ENCODE measurements around the gene PRDM11.

PRDM11 gene

DNA sequence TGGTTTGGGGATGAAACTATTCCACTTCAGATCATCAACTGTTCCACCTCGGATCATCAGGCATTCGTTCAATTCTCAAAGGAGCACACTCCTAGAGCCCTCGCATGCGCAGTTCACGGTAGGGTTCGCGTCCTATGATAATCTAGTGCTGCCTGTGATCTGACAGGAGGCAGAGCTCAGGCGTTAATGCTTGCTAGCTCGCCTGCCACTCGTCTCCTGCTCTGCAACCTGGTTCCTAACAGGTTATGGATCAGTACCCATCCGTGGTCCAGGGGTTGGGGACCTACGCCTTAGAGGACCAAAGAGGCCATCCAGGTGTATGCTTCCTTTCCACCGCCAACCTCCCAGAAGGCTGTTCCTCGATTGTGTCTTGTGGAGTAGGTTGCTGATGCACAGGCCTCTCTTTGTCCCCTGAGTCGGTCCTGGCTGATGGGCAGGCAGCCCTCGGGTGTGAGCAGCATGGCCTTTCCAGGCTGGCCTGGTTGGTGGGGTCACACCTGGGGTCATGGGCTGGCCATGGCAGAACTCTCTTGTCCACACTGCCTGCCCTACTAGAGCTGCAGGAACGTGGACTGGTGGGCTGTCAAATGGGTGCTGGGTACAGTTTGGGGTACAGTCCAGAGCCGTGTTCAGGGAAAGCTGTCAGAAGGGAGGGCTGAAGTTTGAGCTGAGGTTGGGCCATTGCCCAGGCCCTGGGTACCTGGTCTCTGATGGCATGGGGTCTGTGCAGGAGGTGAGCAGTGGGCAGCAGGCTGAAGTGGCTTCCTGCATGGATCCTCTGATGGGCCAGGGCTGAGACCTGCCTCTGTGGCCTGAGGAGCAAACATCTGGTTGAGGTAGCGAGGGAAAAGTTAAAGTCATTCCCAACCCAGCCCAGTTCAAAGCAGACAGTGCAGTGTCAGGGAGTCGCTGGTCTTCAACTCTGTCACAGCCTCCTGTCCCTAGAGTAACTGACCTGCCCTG, 11.1 kb downstream of the PRDM11 start:
- no peak for DNase-seq (ENCODE audit: low read depth, low spot score)

DNA sequence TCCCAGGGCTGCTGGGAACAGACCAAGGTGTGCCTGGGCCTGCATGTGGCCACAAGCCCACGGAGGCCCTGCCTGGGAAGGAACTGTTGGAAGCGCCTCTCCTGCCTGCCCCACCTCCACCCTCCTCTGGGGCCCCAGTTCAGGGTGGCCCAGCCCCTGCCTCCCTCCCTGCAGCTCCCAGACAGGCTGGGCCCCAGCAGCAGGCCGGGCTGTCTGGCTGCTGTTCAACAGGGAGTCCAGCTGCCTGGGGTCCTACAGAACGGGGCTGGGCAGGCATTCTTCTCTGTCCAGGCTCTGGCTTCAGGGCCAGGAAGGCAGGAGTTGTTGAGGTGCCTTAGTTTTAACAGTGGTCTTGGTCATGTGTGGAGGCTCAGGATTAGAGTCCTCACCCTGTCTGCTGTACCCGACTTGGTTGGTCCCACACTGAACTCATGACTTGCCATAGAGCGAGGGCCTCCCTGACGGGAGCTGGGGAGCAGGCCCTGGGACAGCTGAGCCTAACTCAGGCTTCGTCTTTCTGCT, 11.8 kb downstream of the PRDM11 start:
- DNase-seq (ENCODE audit: low read depth, low spot score) = peak; percentile 62

DNA sequence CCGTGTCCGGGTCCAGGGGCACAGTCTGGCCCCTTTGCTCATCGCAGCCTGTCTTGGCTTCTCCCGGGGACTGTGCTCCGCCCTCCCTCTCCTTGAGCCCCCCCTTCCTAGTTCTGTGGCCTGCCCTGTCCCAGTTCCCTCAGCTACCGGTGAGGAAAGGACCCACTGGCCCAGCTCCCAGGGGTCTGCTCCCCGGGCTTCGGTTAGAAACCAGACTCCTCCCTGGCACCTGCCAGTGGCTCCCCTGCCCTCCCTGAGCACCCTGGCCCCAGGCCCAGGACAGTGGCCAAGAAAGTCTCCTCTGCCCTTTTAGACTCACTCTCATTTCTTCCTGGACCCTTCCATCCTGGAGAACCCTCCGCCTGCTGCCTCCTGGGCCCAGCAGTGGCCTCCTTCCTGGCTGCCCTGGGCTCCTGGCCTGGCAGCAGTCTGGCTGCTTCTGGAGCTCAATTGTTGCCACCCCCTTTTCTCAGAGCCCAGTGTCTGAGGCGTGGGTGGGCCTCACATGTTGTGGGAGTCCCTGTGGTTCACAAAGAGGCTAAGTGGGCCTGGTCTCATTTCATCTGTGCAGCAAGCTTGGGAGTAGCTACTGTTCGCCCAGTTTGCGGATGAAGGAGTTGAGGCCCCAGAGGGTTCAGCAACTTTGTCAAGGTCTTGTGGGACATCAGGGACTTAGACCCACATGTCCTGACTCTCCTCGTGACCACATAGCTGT, 12.6 kb downstream of the PRDM11 start:
- DNase-seq (ENCODE audit: low read depth, low spot score) = no peak

DNA sequence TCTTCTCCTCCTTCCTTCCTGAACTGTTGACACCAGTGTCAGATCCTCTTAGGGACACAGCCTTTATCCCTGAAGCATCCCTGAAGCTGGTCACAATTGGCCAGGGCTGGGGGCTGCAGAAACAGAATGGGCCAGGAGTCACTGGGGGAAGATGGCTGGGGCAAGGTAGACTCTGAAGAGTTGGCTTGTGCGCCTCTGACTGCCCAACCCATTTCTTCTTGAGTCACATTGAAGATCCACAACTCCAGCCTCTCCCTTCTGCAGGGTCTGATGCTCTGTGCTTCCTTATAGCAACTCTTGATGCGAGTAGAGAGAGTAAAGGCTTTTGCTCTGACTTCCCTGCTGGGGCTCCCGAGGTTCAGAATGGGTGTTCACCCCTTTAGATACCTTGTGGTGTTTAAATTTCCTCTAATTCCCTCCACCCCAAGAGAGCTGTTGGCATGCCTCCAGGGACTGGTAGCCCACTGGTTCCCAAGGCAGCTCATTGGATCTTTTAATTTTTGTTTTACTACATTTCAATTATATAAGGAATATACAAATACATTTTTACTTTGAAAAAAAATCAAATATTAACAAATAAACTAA, 13.4 kb downstream of the PRDM11 start:
- no peak for DNase-seq (ENCODE audit: low read depth, low spot score)

DNA sequence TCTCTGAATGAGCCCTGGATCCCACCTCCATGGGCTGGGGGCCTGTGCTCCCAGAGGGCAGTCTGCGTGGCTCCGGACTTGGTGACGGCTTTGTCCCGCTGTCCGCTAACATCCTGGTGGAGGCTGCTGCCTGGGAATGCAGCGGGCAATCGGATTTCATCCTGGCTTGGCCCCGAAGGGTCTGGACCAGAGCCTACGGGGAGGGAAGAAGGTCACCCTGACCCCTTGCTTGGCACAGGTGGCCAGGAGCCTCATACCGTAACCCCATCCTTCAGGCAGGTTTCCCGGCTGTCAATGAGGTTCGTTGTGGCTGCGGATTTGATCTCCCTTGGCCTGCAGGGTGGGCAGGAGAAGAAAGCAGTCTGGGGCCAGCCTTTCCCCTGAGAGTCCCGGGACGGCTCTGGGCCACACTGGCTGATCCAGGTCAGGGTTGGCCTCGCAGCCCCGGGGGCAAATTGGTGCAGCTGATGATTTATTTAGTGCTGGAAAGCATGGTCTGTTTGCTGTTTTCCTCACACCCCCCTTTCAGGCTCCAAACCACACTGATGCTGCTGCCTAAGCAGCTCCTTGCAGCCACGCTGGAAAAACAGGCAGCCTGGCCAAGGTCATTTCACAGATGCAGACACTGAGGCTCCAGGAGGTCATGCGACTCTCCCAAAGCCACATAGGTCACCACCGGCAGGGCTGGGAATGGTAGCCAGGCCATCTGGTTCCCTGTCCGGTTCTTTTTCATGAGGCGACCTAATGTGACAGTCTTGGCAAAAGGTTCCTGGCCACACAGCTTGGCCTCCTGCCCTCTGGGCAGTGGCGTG, 15.0 kb downstream of the PRDM11 start:
- peak; percentile 36 for DNase-seq (ENCODE audit: low read depth, low spot score)

DNA sequence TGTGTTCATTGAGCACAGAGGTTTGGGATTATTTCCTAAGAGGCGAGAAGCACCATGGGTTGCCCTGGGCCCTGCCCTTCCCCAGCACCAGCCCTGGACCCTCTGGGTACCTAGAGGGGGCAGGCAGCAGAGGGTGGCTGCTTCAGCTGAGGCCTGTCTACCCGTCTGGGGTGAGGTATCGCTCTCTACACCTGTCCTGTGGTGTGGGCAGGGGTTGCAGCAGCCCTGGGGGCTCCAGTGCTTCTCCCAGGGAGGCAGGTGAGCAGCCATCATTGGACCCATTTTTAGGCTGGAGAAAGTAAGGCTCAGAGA, 15.6 kb downstream of the PRDM11 start:
- no peak for DNase-seq (ENCODE audit: low read depth, low spot score)

DNA sequence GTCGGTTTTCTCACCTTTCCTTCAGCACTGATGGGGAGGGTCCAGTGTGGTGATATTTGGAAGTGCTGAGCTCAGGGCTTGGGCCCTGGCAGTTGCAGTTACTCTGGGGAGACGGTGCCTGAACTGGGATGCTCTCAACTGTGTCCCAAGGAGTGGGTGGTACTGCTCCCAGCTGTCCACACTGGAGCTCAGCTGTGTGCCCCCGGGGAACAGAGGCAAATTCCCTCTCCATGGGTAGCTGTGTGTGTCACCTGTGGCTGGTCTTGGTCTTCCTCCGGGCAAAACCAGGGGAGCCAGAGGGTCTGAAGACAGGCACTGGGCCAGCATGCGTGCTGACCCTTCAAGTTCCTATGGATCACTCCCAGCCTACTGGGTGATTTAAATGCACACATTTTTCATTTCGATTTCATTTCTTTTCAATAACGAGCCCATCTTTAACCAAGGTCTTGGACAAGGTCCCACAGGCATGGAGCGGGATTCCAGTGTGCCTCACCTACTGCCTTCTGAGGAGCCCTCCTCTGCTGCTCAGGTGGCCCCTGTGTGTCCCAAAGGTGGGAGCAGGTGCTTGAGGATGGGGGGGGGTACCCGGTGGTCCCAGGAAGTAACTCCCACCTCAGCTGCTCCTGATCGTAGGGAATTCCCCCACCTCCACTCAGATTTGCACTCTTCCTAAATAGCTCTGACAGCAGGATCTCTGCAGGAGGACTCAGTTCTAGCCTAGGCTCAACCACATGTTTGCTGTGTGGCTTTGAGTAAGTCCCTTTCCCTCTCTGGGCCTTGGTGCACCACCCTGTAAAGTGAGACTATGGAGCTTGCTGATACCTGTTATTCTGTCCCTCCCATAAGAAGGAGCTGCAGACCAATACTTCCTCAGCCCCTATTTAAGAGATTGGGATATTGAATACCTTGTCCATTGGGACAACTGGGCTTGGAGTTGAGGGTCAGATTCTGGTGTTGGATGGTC, 16.8 kb downstream of the PRDM11 start:
- DNase-seq (ENCODE audit: low read depth, low spot score) = no peak

DNA sequence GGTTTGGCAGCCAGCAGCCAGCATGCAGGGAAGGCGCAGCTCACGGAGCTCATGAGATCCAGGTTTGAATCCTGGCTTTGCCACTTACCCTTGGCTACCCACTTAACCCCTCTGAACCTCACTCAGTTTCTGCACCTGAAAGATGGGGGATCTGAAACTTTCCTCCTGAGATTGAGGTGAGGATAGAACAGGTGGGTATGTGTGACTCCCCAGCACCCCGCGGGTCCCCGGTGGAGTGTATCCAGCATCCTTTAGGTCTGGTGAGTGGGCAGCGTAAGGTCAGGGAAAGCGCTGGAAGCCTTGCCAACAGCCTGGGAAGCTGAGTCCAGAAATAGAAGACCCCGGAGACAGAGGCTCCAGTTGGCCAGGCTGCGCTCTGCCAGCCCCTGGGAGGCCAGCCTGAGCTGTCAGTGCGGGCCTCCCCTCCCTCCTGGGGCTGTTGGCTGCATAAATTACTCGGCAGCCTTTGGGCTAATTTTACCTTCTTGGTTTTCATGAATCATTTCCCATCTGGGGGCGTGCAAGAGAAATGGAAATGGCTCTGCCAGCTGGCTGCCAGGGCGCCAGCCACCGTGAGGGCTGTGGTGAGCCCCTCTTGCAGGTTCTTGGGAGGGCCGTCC, 17.6 kb downstream of the PRDM11 start:
- peak; percentile 79 for DNase-seq (ENCODE audit: low read depth, low spot score)

DNA sequence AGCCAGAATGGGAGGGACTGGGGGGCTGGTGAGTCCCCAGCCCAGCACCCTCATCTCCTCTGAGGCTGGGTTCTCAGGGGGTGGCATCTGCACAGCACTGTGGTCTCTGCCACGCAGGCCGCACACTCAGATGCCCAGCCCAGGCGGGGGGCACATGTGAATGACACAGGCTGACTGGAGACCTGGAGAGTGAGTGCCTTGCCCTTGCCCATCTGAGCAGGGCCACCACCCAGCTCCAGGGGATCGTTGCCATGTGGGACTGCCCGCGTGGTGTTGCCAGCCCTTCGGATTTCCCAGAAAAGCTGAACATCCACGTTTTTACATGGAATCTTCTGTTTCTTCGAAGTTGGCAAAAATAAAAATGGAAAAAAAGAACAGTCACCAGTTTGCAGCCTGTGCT, 18.9 kb downstream of the PRDM11 start:
- no peak for DNase-seq (ENCODE audit: low read depth, low spot score)

DNA sequence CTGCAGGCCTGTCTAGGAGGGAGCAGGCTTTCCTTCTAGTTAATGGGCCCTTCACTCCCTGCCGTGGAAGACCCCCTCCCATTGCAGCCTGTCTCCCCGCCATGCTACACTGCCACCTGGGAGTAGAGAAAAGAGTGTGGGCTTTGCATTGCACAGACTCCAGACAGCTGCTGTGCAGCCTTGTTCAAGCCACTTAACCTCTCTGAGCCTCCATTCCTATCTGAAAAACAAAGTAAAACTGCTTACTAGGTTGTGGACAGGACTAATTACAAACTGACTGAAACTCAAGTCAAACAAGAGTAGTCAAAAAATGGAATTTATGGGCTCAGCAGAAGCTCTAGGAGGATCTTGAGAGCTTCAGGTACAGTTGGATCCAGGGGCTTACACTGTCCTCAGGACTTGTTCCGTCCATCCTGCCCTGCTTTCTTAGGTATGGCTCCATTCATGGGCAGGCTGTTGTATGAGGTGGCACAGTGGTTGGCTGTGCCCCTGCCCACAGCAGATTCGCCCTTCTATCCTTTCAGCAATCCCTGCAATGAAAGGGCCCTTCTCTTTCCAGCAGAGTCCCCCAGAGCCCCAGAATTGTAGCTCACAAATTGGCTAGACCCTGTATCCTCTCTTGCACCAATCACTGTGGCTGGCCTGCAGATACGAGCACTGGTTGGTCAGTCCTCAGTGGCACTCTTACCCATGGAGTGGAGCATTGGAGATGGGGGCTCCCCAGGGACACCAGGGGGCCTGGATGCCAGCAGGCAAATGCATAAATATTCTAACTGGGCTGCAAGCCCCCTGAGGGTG, 19.6 kb downstream of the PRDM11 start:
- DNase-seq (ENCODE audit: low read depth, low spot score) = no peak

DNA sequence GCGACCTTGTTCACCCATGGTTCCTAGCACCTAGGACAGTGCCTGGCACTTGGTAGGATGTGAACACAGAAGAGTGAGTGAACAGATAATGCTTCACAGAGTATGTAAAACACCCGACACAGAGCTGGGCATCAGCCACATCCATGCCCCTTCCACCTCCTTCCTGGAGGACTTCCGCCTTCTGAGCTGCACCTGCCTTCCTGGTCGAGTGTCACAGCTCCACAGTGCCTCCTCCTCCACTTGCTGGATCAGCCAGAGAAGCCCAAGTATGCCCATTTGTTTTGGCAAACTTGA, 20.1 kb downstream of the PRDM11 start:
- DNase-seq (ENCODE audit: low read depth, low spot score) = no peak

DNA sequence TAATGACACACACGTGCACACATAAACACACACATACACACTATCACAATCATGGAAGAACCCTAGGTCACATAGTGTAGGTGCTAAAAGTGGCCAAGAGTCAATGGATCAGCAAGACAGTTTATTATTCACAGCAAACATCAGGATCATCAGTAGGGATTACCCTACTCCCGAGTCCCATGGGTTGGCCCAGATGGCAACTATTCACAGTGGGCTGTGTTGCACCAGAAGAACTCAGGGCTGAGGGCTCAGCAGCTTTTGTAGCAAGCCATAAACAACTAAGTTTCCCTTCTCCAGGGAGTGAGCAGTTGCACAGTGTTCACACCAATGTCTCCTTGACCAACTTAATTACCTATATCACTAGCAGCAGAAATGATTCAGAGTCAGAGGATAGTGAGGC, 20.8 kb downstream of the PRDM11 start:
- no peak for DNase-seq (ENCODE audit: low read depth, low spot score)

DNA sequence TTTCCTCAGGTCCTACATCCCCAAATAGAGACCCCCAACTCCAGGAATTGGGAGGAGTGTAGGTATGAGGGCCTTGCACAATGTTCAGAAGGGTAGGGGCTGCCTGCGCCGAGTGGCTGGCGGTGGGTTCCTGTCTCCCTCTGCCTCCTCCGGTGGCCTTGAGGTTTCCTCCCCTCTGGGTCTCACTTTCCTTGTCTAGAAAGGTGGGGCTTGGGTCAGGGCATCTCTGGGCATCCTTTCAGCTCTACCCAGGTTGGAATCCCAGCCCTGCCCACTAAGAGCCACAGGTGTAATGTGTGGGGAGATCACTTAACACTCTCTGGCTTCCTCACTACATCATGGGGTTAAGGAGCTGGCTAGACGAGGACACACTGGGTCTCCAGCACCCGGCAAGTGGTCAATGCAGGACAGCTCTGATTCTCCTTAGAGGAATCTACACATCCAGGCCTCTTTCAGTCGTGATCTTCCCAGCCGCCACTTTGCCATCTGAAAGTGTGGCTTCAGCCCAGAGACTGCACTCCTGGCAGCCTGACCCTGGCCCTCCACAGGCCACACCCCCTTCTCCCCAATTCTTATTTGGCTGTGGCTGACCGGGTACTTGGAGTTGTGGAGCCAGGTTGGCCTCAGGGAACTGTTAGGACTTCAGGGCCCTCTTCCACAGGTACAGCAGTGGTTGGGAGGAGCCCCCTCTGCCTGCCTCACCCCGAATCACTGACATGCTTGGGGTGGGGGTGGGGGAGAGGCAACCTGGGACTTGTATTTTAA, 22.1 kb downstream of the PRDM11 start:
- DNase-seq (ENCODE audit: low read depth, low spot score) = no peak

DNA sequence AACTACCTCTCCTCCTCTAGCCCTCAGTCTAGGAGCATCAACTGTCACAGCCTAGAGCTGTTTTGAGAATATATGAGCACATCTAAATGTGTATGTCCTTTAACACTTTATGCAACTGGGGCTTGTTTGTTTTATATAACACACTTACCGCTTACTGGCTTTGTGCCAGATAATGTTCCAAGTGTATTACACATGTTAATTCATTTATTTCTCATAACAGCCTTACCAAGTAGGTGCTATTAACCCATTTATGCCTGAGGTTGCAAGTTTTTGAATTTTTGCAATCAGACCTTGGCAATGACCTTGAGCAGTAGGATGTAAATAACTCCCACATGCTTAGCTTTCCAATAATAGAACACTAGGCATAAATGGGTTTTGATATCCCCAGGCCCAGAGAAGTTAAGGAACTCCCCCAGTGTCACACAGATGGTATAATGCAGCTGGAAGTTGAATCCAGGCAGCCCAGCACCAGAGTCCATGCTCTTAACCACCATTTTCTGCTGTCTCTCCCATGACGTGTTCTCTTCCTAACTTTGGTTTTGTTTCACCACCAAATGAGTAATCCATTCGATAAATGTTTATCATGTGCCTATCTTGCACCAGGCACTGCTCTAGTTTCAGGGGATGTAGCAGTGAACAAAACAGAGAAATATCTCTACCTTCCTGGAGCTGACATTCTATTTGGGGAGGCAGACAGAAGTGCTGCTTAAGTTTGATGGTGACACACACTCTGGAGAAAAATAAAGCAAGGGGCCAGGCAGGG, 23.1 kb downstream of the PRDM11 start:
- DNase-seq (ENCODE audit: low read depth, low spot score) = no peak

DNA sequence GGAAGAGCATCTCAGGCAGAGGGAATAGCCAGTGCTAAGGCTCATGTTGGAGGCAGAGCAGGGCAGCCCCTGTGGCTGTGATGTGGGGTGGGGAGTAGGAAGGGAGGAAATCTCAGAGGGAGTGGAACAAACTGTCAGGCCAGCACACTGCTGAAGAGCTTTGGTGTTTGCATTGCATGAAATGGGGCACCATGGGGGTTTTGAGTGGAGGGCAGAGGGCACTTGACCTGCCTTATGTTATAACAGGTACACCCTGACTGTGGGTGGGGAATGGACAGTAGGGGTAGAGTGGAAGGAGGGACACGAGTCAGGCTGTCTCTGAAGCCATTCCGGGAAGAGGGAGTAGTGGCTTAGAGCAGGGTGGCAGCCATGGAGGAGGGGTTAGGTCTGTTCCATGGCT, 24.0 kb downstream of the PRDM11 start:
- DNase-seq (ENCODE audit: low read depth, low spot score) = no peak

DNA sequence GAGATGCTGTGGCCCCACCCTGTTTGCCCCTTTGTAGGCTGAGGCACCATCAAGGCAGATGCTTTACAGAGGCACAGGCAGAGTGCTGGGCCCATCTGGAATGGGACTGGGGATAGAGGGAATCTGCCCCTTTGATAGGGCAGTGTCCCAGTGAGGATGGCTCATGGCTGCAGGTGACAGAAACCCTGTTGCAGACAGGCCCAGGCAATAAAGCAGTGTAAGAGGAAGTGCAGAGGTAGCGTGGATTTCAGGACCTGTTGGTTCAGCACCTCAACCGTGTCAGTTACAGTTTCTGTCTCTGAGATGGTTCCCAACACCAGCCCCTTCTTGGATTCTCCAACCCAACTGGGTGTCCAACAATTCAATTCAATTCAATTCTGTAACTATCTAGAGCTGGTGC, 25.1 kb downstream of the PRDM11 start:
- no peak for DNase-seq (ENCODE audit: low read depth, low spot score)

DNA sequence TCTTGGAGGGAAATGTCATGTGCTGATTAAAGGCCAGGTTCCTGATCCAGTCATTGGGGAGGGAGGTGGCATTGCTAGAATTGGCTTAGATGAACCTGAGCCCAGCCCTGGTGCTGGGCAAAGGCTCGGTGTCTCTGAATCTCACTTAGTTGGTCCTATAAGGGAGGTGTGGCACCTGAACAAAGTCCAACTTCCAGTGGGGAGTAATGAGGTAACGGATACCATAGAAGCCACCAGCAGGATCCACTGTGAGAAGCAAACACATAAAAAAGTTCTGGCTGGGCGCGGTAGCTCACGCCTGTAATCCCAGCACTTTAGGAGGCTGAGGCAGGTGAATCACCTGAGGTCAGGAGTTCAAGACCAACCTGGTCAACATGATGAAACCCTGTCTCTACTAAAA, 26.6 kb downstream of the PRDM11 start:
- DNase-seq (ENCODE audit: low read depth, low spot score) = no peak

Measured in astrocyte of the hippocampus (primary cell).